DND-41 (cell line): ENCODE data around the gene SPATA19.

Source experiments
- EZH2 ChIP-seq: IDR thresholded peaks from 3 replicates; pipeline ENCODE4 v1.6.1; 2012; ENCODE audit warnings: borderline replicate concordance, low read depth, mild to moderate bottlenecking, moderate library complexity, low read length, inconsistent platforms; ENCODE audit not compliant: severe bottlenecking
- TF ChIP-seq, protein P1 (sequence below): IDR thresholded peaks from 2 replicates; pipeline ENCODE4 v1.5.1; 2012; ENCODE audit warnings: borderline replicate concordance, low read length, moderate library complexity, mild to moderate bottlenecking; ENCODE audit not compliant: poor library complexity, severe bottlenecking; ENCODE audit errors: extremely low read depth

DNA sequence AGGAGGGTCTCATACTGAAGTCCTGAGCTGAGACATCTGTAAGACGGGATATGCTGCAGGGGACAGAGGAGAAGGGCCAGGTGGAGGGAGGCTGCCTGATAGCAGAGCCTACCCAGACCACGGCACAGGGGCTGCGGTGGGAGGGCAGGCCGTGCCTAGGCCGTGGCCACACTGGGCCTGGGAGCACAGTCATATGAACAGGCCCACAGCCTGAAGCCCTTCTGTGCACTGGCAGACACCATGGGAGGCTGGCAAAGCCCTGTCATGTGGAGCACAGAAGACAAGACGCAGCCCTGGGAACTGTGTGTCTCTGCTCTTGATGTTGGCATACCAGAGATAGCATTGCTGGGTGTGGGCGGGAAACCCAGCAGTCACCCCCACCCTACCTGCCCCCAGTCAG is 3.3 kb downstream of the SPATA19 start:
- TF ChIP-seq, protein P1, sequence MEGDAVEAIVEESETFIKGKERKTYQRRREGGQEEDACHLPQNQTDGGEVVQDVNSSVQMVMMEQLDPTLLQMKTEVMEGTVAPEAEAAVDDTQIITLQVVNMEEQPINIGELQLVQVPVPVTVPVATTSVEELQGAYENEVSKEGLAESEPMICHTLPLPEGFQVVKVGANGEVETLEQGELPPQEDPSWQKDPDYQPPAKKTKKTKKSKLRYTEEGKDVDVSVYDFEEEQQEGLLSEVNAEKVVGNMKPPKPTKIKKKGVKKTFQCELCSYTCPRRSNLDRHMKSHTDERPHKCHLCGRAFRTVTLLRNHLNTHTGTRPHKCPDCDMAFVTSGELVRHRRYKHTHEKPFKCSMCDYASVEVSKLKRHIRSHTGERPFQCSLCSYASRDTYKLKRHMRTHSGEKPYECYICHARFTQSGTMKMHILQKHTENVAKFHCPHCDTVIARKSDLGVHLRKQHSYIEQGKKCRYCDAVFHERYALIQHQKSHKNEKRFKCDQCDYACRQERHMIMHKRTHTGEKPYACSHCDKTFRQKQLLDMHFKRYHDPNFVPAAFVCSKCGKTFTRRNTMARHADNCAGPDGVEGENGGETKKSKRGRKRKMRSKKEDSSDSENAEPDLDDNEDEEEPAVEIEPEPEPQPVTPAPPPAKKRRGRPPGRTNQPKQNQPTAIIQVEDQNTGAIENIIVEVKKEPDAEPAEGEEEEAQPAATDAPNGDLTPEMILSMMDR, result no peak
- no peak for TF ChIP-seq EZH2
